Esophagus muscularis mucosa (tissue), 4 donors: Measurements from ENCODE around the gene GNAO1.

ENCODE experiments used
- EP300 ChIP-seq: sonication (generic); formaldehyde crosslinking; IDR thresholded peaks from one replicate; pipeline ENCODE4 v1.6.1; 2017; ENCODE audit warnings: antibody characterized with exemption
- POLR2AphosphoS5 ChIP-seq, 2 donors: sonication (generic); formaldehyde crosslinking; IDR thresholded peaks; one replicate each; pipeline ENCODE4 v1.6.1; 2017; ENCODE audit warnings: antibody characterized with exemption in 2 of 2
- TF ChIP-seq, protein P1 (sequence below), 3 experiments: fragments of 200-600 bp in 2 of 3; fragments of 450-650 bp in 1 of 3; sonication (generic) in 2 of 3; IDR thresholded peaks; one replicate each; pipeline ENCODE4 v1.5.1; 2017 to 2019; ENCODE audit warnings: antibody characterized with exemption in 3 of 3, mild to moderate bottlenecking in 2 of 3, moderate library complexity in 1 of 3

DNA sequence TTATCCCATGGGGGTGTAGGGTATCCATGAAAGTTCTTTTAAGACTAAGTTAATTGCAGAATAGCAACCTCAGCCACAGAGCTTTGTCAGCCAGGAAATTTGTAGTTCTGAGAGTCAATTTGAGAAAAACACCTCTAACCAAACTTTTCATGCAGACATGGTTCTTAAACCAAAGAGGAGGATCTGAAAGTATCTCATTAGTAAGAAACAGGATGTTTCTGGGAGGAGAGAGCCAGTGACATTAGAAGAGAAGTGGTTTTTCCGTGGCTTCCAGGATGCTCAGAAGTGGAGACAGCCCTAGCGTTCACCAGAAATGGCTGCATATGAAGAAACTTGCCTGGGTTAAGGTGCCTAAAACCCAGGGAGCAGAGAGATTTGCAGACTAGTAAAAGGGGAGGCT, 7.9 kb downstream of the GNAO1 start:
- TF ChIP-seq POLR2AphosphoS5 (IDR thresholded peaks at IDR 0.05) (no peak), EP300 (no peak)
- TF ChIP-seq, protein P1, sequence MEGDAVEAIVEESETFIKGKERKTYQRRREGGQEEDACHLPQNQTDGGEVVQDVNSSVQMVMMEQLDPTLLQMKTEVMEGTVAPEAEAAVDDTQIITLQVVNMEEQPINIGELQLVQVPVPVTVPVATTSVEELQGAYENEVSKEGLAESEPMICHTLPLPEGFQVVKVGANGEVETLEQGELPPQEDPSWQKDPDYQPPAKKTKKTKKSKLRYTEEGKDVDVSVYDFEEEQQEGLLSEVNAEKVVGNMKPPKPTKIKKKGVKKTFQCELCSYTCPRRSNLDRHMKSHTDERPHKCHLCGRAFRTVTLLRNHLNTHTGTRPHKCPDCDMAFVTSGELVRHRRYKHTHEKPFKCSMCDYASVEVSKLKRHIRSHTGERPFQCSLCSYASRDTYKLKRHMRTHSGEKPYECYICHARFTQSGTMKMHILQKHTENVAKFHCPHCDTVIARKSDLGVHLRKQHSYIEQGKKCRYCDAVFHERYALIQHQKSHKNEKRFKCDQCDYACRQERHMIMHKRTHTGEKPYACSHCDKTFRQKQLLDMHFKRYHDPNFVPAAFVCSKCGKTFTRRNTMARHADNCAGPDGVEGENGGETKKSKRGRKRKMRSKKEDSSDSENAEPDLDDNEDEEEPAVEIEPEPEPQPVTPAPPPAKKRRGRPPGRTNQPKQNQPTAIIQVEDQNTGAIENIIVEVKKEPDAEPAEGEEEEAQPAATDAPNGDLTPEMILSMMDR (IDR thresholded peaks at IDR 0.05) = no peak
